ENCODE results near the gene RTN1.

- no peak for TF ChIP-seq CTCF (IDR thresholded peaks at IDR 0.05)
- no peak for TF ChIP-seq POLR2A (IDR thresholded peaks at IDR 0.05)
Observed at GRCh38 chr14:59601056-59601455, 269.5 kb downstream of the RTN1 start.

Data from suprapubic skin (tissue), 3 donors.